ENCODE results near the gene FGF7.

DNA sequence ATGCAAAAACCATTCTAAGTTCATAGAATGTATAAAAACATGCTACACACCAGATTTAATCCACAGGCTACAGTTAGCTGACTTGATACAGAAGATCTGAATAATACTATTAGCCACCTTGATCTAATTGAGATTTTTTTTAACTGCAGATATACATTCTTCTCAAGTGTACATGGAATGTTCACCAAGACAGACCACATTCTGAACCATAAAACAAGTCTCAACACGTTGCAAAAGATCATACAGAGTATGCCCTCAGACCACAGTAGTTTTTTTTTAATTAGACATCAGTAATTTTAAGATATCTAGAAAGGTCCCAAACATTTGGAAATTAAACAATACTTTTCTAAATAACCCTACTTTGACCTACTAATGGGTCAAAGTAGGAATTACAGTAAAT is 83.3 kb downstream of the FGF7 start:
- TF ChIP-seq EZH2phosphoT487 (IDR thresholded peaks at IDR 0.05; ENCODE audit: insufficient read depth, low read depth) (no peak), EZH2 (IDR thresholded peaks at IDR 0.05; ENCODE audit: insufficient read depth, poor library complexity, severe bottlenecking) (no peak)

Measured in GM23248 (cell line).